PC-9 (cell line): ENCODE data around the gene S100Z. TPM values are rescaled to one million over a fixed set of nuclear protein-coding genes. Genes with fewer than 3 reads are reported as not detected.
A peak's percentile ranks its signal among the peaks of the same experiment; 100 is the strongest.

Experiments used
- BruUV-seq: library from RNA; stranded (reverse); fragments of 400-500 nt; replicated peaks from 2 replicates; lab custom pipeline; 2021; lab: Mats Ljungman, UMichigan
- CTCF ChIA-PET: fragments of 300-600 bp; sonication (Branson Sonifier 250); formaldehyde crosslinking; loops from one replicate; lab custom pipeline; 2022; ENCODE audit warnings: antibody characterized with exemption; lab: Charles Lee
- POLR2A ChIA-PET: fragments of 300-600 bp; sonication (Branson Sonifier 250); formaldehyde crosslinking; loops from one replicate; lab custom pipeline; 2022; ENCODE audit warnings: antibody characterized with exemption; ENCODE audit not compliant: unreplicated experiment; lab: Charles Lee
- DNase-seq, 2 experiments: peaks; one replicate each; pipeline versions ENCODE4 v3.0.0 to v3.0.0-alpha.2; 2015 to 2022; ENCODE audit warnings: mixed read lengths in 1 of 2
- H2AFZ ChIP-seq: fragments of 200-600 bp; sonication (generic); 2 replicates; pipeline ENCODE4 v1.8.1; 2017; ENCODE audit warnings: antibody characterized with exemption
- H3F3A ChIP-seq: fragments of 200-600 bp; sonication (generic); 2 replicates; pipeline ENCODE4 v1.8.1; 2017; ENCODE audit warnings: antibody characterized with exemption, mild to moderate bottlenecking, low read depth; ENCODE audit not compliant: insufficient read depth
- H3K27ac ChIP-seq: fragments of 200-600 bp; sonication (generic); 2 replicates; pipeline ENCODE4 v1.6.1; 2016; ENCODE audit warnings: mixed run types
- H3K27me3 ChIP-seq: fragments of 200-600 bp; sonication (generic); 2 replicates; pipeline ENCODE4 v1.6.1; 2016; ENCODE audit warnings: low read depth, mixed run types; ENCODE audit not compliant: insufficient read depth
- H3K36me3 ChIP-seq: fragments of 200-600 bp; sonication (generic); 2 replicates; pipeline ENCODE4 v1.6.1; 2016; ENCODE audit warnings: low read depth, mixed run types
- H3K4me1 ChIP-seq: fragments of 200-600 bp; sonication (generic); replicated peaks from 2 replicates; pipeline ENCODE4 v1.6.1; 2016; ENCODE audit warnings: mixed run types; ENCODE audit not compliant: insufficient read depth
- H3K4me2 ChIP-seq: fragments of 200-600 bp; sonication (generic); 2 replicates; pipeline ENCODE4 v1.6.1; 2017; ENCODE audit warnings: mixed run types
- H3K4me3 ChIP-seq: fragments of 200-600 bp; sonication (generic); 2 replicates; pipeline ENCODE4 v1.6.1; 2016; ENCODE audit warnings: mixed run types
- H3K79me2 ChIP-seq: fragments of 200-600 bp; sonication (generic); 2 replicates; pipeline ENCODE4 v1.6.1; 2017; ENCODE audit warnings: low read depth, mixed run types
- H3K9me2 ChIP-seq: fragments of 200-600 bp; sonication (generic); 2 replicates; pipeline ENCODE4 v1.8.1; 2017; ENCODE audit warnings: mild to moderate bottlenecking; ENCODE audit not compliant: insufficient read depth
- H3K9me3 ChIP-seq: fragments of 200-600 bp; sonication (generic); 2 replicates; pipeline ENCODE4 v1.8.1; 2016; ENCODE audit warnings: low read depth; ENCODE audit not compliant: insufficient read depth
- H4K20me1 ChIP-seq: fragments of 200-600 bp; sonication (generic); 2 replicates; pipeline ENCODE4 v1.8.1; 2017; ENCODE audit not compliant: insufficient read depth
- EZH2 ChIP-seq: fragments of 200-600 bp; sonication (generic); IDR thresholded peaks from 2 replicates; pipeline ENCODE4 v1.8.0; 2017; ENCODE audit warnings: antibody characterized with exemption, low read depth
- intact Hi-C: fragments of 100-400 bp; cut with micrococcal nuclease; formaldehyde crosslinking; loops from one replicate; pipeline ENCODE4 v1.10.0; 2022; ENCODE audit not compliant: unreplicated experiment
- total RNA-seq: library from RNA; stranded (reverse); gene quantifications from 2 replicates; pipeline ENCODE4 v1.2.3, GENCODE V29; 2021
- TF ChIP-seq, protein P1 (sequence below): fragments of 200-600 bp; sonication (generic); conservative IDR thresholded peaks from 2 replicates; pipeline ENCODE4 v1.6.1; 2017; ENCODE audit warnings: mixed run types, antibody characterized with exemption, mild to moderate bottlenecking, moderate library complexity

S100Z gene
- total RNA-seq, 1 experiment from 2014 or later = not detected

- intact Hi-C loops = no loop called here
- CTCF ChIA-PET = interaction anchor here (0.6 kb wide), 1 partner anchor 62 kb away, joined by 7 read pairs; no protein-coding TSS in a partner anchor
- peak in 1 of 2 experiments; percentile 70 for DNase-seq
- H3K4me2 ChIP-seq = peak overlapping the region; percentile 49
- POLR2A ChIA-PET = interaction anchor here (0.6 kb wide), 1 partner anchor 17 kb away, joined by 15 read pairs; no protein-coding TSS in a partner anchor
- H3K9me3 ChIP-seq = no peaks in the 10 kb centered on the region
- H3K79me2 ChIP-seq = peaks cover 46% of the 10 kb centered on the region
- peaks cover 47% of the 10 kb centered on the region for H3F3A ChIP-seq
- no peak for TF ChIP-seq EZH2
- TF ChIP-seq, protein P1, sequence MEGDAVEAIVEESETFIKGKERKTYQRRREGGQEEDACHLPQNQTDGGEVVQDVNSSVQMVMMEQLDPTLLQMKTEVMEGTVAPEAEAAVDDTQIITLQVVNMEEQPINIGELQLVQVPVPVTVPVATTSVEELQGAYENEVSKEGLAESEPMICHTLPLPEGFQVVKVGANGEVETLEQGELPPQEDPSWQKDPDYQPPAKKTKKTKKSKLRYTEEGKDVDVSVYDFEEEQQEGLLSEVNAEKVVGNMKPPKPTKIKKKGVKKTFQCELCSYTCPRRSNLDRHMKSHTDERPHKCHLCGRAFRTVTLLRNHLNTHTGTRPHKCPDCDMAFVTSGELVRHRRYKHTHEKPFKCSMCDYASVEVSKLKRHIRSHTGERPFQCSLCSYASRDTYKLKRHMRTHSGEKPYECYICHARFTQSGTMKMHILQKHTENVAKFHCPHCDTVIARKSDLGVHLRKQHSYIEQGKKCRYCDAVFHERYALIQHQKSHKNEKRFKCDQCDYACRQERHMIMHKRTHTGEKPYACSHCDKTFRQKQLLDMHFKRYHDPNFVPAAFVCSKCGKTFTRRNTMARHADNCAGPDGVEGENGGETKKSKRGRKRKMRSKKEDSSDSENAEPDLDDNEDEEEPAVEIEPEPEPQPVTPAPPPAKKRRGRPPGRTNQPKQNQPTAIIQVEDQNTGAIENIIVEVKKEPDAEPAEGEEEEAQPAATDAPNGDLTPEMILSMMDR = no peak
- H4K20me1 ChIP-seq = peaks cover under 1% of the 10 kb centered on the region; the same call in 1 of the 2 replicates
- no peak overlapping the region for H3K4me3 ChIP-seq
- peak overlapping the region; percentile 91 for H3K27ac ChIP-seq
- H3K9me2 ChIP-seq = no peaks in the 10 kb centered on the region; the same call in 1 of the 2 replicates
- no TSS peak for BruUV-seq
- no peak overlapping the region for H2AFZ ChIP-seq
- H3K27me3 ChIP-seq = no peaks in the 10 kb centered on the region
- peaks cover 57% of the 10 kb centered on the region for H3K4me1 ChIP-seq
- H3K36me3 ChIP-seq = peaks cover 34% of the 10 kb centered on the region
Observed at GRCh38 chr5:76836585-76836984, 13.2 kb upstream of the S100Z start.

GRCh38 chr5:76838481-76839261 lies 11.1 kb upstream of the S100Z start:
- peaks cover 47% of the 10 kb centered on the region for H3F3A ChIP-seq
- peak overlapping the region; percentile 91 for H3K27ac ChIP-seq
- POLR2A ChIA-PET = interaction anchor here (0.6 kb wide), 1 partner anchor 20 kb away, joined by 9 read pairs; no protein-coding TSS in a partner anchor
- TF ChIP-seq, protein P1 = no peak
- TF ChIP-seq EZH2 = no peak
- DNase-seq = peak; percentile 45 to 91
- H3K79me2 ChIP-seq = peaks cover 28% of the 10 kb centered on the region
- H3K27me3 ChIP-seq = no peaks in the 10 kb centered on the region
- no peak overlapping the region for H2AFZ ChIP-seq
- intact Hi-C loops = loop anchor here (2.0 kb wide), 3 partner anchors 18 to 54 kb away; no protein-coding TSS in a partner anchor
- CTCF ChIA-PET = no interaction called here
- H3K4me3 ChIP-seq = no peak overlapping the region; the same call in 1 of the 2 replicates
- no peaks in the 10 kb centered on the region for H3K9me2 ChIP-seq
- peaks cover 57% of the 10 kb centered on the region for H3K4me1 ChIP-seq
- H3K4me2 ChIP-seq = peak overlapping the region; percentile 62
- H4K20me1 ChIP-seq = no peaks in the 10 kb centered on the region
- peaks cover 20% of the 10 kb centered on the region for H3K36me3 ChIP-seq
- H3K9me3 ChIP-seq = no peaks in the 10 kb centered on the region
- no TSS peak for BruUV-seq

GRCh38 chr5:76841361-76841760 lies 8.5 kb upstream of the S100Z start:
- intact Hi-C loops = no loop called here
- Histone ChIP-seq H2AFZ (no peak overlapping the region), H3K4me1 (peaks cover 45% of the 10 kb centered on the region), H3F3A (peaks cover 42% of the 10 kb centered on the region), H3K79me2 (peaks cover 7% of the 10 kb centered on the region; the same call in 1 of the 2 replicates), H3K27ac (no peak overlapping the region), H3K4me2 (no peak overlapping the region), H4K20me1 (no peaks in the 10 kb centered on the region), H3K36me3 (no peaks in the 10 kb centered on the region), H3K4me3 (no peak overlapping the region), H3K27me3 (no peaks in the 10 kb centered on the region), H3K9me2 (no peaks in the 10 kb centered on the region), H3K9me3 (no peaks in the 10 kb centered on the region)
- no TSS peak for BruUV-seq
- TF ChIP-seq, protein P1 = no peak
- TF ChIP-seq EZH2 = no peak
- CTCF ChIA-PET = interaction anchor here (0.6 kb wide), 1 partner anchor 62 kb away, joined by 3 read pairs; no protein-coding TSS in a partner anchor
- DNase-seq = no peak
- POLR2A ChIA-PET = no interaction called here
